Activated CD4-positive, CD25-positive, alpha-beta regulatory T cell treated with anti-CD3 and anti-CD28 coated beads, Interleukin-2, amount 50 U/mL, for 72 hours (primary cell): Measurements from ENCODE around the gene RASGEF1B.
"Not testable (repeated sequence)": the region's sequence is repeated elsewhere in the genome, so short reads cannot be mapped to it uniquely, and the experiment has no call there.

Experiments
- DNase-seq: peaks from one replicate; pipeline ENCODE4 v3.0.0; 2021

The RASGEF1B gene

GRCh38 chr4:81495345-81495744 is 23.6 kb upstream of the RASGEF1B start:
- no peak for DNase-seq

GRCh38 chr4:81494031-81494431 is 22.3 kb upstream of the RASGEF1B start:
- DNase-seq: no peak

GRCh38 chr4:81492606-81493230 is 21.0 kb upstream of the RASGEF1B start:
- DNase-seq: no peak

- no peak for DNase-seq
Observed at GRCh38 chr4:81491943-81492342, 20.2 kb upstream of the RASGEF1B start.

- DNase-seq: no peak
Observed at GRCh38 chr4:81490403-81491160, 18.9 kb upstream of the RASGEF1B start.

GRCh38 chr4:81486502-81486901 is 14.8 kb upstream of the RASGEF1B start:
- no peak for DNase-seq

- no peak for DNase-seq
Observed at GRCh38 chr4:81485310-81485980, 13.7 kb upstream of the RASGEF1B start.

GRCh38 chr4:81482326-81482725 is 10.6 kb upstream of the RASGEF1B start:
- DNase-seq: no peak

- no peak for DNase-seq
Observed at GRCh38 chr4:81481151-81481550, 9.4 kb upstream of the RASGEF1B start.

GRCh38 chr4:81479573-81479972 is 7.9 kb upstream of the RASGEF1B start:
- DNase-seq: not testable (repeated sequence)

GRCh38 chr4:81473331-81474265 is 1.9 kb upstream of the RASGEF1B start:
- DNase-seq: not testable (repeated sequence)

- DNase-seq: no peak
Observed at GRCh38 chr4:81472281-81473182, 825 bp upstream of the RASGEF1B start.

- DNase-seq: no peak
Observed at GRCh38 chr4:81471298-81471587, 464 bp downstream of the RASGEF1B start.

- peak; percentile 36 for DNase-seq
Observed at GRCh38 chr4:81470456-81471297, 1.0 kb downstream of the RASGEF1B start.

- no peak for DNase-seq
Observed at GRCh38 chr4:81469781-81470455, 1.8 kb downstream of the RASGEF1B start.

GRCh38 chr4:81468678-81469077 is 3.0 kb downstream of the RASGEF1B start:
- DNase-seq: no peak

- DNase-seq: no peak
Observed at GRCh38 chr4:81467672-81467964, 4.1 kb downstream of the RASGEF1B start.

GRCh38 chr4:81466841-81467671 is 4.7 kb downstream of the RASGEF1B start:
- DNase-seq: peak; percentile 62
